HG02610 (cell line): ENCODE data around the gene MDFIC.

Source experiments
- ATAC-seq: cut with Tn5 transposase; IDR thresholded peaks from one replicate; pipeline ENCODE4 v1.9.1; 2021; ENCODE audit warnings: mild to moderate bottlenecking, moderate library complexity; ENCODE audit not compliant: unreplicated experiment

The MDFIC gene

DNA sequence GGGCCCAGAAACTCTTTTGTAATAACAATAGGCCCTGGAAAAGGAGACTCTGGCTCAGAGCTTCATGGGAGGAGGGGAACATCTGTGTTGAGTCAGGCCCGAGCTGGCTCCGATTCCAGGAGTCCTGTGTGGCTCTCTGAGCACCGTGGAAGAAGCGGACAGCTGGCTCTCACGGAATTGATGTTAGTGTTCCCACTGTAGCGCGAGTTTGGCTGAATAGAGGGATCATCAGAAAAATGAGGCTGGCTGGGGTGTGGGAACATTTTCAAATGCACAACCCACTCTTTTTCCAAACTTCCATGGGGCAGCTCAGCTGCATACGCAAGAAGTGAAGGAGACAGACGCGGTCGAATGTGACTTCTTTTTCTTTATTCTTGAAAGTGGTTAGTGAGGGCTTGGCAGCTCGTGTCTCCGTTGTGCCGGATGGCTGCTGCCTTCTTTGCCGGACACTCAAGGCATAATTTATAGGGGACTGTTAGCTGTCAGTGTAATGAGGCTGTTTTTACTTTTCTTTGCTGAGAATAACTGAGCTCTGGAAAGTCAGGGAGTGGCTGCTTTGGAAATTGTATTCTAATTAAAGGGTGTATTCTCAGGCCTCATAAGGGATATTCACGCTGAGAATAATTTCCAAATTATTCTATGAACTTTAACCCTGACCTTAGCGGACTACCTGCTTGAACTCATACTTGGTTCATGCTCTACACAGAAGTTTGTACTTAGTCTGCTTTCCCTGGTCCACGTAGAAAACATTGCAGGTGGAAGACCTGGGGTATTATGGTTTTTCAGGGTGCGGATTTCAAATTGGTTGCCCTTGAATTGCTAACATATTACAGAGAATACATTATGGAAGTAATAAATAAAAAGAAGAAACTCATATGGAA lies 23.1 kb downstream of the MDFIC start:
- ATAC-seq = no peak

DNA sequence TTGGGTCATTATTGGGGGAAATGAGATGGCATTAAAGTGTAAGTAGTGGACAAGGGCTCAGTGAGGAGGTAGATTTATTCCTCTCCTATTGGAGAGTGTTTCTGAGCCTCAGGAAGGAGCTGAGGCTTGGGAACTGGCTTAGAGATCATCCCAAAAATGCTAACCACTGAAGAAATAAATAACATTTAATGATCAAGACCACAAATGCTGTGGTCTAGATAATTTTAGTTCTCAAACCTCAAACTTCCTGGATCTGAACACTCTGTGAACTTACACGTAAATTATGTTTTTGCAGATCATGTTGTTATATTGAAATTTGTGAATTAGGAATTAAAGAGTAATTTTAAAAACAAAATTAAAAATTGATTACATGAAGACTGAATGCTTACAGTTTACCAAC lies 27.3 kb downstream of the MDFIC start:
- no peak for ATAC-seq

DNA sequence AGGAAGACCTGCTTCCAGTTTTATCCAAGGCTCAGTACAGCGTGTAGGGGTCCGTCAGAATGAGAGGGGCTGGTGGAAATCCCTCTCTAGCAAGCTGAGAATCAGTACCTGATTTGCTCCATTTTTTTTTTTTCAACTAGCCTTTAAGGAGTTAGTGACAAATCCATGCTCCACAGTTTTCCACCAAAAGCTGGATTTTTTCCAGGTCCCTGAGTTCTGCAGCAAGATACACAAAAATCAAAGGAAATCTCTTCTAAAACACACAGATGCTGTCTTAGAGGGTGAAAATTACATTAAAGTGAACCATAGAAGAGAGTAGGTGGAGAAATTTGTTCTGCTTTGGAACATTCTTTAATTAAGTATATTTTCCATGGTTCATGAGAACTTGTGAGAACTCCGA lies 30.4 kb downstream of the MDFIC start:
- ATAC-seq = no peak

DNA sequence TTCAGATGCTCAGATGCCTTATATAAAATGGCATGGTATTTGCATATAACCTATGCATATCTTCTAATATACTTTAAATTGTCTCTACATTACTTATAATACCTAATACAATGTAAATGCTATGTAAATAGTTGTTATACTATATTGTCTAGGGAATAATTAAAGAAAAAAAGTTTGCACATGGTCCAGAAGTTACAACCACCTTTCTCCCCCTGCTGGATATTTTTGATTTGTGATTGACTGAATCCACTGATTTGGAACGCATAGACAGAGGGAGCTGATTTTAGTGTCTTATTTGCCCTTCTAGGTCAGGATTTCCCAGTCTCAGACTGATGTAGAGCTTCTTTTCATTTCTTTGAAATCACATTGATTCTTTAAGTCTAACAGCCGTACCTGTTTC lies 31.8 kb downstream of the MDFIC start:
- ATAC-seq = no peak

DNA sequence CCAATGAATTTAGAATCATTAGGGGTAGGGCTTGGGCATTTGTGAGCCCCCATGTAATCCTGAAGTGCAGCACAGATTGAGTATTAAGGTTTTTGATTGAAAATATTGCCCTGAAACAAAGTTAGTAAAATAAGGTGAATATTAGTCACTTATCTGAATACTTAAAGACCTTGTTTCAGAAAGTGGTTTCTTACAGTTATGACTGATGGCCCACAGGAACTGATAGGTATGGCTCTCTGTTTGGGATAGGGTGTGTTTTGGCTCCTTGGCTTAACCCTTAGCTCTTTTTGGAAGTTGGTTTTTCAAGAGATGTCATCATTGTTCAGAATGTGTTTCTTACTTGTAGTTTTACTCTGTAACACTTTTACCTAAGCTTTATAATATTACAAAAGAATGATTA lies 34.8 kb downstream of the MDFIC start:
- ATAC-seq = peak; percentile 57

DNA sequence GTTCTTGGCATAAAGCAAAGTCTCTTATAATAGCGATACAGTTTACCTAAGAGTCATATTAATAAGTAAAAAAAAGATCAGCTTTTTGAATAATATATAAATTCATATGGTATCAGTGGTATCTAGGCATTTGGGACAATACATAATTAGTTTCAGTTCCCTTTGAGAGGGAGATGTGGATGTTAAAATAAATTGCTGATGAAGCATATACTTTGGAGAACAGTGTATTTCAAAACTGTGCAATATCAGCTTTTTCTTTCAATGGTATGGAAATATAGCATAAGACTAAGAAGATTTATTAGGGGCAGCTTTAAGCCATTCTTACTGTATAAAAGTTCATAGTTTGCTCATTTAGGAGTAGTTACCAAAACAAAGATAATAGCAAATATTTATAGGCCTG lies 35.5 kb downstream of the MDFIC start:
- no peak for ATAC-seq

DNA sequence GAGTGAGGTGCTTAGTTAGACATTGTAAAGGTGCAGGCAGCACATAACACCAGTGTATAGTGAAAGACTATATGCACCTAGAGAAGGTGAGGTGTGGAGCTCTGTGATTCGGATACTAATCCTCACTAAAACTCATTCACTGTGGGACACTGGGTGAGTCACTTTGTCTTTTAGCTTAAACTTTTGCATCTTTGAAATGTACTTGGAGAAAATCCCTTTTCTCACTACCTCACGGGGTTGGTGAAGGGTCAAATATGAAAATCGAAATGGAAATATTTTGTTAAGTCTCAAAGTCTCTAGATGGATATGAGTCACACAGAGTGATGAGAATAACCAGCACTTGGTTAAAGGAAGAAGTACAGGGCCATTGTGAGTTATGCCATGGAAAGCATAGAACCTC lies 38.0 kb downstream of the MDFIC start:
- peak; percentile 64 for ATAC-seq

DNA sequence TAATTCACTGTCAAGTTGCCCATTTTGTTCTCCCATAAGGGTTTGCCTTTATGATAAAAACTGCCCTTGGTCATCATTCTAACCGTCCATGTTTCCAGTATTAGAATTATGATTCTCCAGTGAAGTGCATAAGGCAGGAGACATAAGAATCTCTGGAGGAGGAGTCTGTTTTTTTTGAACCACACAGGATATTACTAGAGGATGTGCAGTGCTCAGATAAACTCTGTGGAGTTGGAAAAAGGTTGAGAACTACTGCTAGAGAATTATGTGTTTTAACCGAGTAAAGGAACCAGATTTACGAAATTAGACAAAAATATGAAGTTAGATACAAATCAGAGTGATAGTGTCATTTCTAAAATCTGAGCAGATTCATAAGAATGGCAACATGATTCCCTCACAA lies 40.5 kb downstream of the MDFIC start:
- ATAC-seq = no peak

DNA sequence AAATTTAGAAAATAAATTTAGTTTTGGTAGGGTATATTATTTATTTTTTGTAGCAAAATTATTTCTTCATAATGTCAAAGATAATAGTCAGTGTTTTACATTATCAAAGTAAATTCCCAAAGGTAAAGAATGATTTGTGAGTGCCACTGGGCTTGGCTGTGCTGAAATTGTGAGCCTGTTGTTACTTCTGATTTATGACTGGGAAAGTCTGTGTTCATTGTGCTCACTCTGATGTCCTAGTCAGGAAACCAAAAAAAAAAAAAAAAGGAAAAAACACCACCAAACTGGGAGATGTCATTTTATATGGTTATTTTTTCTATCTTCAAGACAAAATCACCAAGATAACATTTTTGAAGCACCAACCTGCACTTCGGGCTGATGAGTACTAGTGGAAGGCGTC lies 44.3 kb downstream of the MDFIC start:
- ATAC-seq = no peak

DNA sequence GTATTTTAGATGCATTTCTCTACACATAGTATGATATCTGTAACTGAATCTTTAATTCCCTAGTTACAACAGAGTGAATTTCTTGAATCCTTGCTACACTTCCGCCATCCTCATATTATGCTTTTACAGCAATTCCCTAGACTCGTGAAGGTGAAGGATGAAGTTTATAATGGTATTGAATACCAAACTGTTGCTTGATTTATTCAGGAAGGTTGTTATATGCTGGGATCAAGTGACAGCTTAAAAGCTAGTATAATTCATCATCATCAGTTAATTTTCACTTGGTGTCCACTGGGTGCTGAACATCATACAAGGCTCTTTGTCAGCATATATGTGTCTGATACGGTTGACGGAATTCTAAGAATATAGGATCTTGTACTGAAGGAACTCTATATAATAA lies 47.2 kb downstream of the MDFIC start:
- ATAC-seq = no peak

DNA sequence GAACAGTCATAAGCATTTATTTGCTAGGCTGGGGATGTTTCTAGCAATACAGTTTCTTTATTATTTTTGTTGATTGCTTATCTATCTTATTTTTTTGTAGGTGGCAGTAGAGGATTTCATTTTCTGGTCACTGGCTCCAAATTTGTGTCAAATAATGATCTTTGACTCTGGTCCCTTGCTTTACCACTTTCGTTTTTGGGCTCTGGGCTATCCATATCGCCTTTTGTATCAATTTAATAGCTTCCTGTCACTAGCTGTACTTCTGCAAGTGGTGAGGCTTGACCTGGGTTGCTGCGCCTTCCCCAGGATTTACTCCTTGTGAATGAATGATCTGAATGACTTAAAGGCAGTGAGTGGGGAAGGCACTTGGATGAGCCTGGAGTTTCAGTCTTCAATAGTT lies 48.4 kb downstream of the MDFIC start:
- no peak for ATAC-seq

DNA sequence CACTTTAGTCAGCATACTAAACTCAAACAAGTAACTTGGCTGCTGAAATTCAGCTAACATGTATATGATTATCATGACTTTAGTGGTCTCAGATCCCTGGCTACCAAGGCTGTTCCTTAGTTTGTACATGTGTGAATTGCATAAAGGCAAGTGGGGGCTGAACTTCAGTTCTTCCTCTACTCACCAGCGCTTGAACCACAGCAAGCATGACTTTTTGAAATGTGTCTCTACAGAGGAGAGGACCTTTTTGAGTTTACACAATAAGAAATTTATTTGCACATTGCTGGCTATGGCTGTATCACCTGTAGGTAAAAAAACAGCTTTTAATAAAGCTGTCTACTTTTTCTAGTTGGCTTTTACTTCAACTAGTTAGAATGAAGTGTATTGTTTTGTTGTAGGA lies 48.8 kb downstream of the MDFIC start:
- ATAC-seq = no peak

DNA sequence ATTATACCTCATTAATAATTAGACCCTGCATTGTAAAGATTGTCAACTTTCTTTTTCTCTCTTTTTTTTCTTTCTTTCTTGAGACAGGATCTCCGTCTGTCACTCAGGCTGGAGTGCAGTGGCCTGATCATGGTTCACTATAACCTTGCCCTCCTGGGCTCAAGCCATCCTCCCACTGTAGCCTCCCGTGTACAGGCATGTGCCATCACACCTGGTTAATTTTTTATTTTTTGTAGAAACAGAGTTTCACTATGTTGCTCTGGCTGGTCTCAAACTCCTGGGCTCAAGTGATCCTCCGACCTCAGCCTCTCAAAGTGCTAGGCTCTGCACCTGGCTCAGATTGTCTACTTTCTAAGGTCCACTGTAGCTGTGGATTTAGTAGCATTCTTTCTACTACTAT lies 50.7 kb downstream of the MDFIC start:
- ATAC-seq = no peak

DNA sequence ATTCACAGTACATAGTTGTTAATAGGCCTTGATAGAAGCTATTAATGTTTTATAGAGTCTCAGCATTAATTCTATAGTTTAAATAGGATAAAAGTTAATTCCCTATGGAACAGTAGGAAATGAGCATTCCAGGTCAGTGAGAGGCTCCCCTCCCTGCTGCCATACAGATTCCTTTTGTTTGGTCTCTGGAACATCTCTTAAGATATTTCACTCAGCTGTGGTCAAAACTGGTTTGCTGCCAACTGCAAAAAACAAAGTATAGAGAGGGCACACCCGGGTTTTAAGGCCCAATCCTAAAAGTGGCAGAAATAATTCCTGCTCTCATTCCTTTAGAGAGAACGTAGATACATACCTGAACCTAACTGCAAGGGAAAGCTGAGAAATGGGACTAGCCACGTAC lies 51.3 kb downstream of the MDFIC start:
- no peak for ATAC-seq

DNA sequence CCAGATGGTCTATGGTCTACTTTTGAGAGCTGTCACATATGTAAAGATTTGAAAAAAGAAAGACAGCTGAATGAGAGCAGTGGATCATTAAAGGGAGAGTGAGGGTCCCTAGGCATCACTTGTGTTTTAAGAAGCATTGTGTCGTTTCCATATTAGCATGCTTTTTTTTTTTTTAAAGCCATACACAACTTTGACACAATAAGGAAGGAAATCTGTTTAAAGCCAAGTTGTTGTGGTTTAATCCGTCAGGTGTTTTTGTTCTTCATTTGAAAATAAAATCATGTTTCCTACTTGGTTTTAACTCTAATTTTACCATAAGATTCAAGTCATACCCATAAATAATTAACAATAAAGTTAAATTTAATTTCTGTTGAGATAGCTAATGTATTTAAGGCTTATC lies 53.5 kb downstream of the MDFIC start:
- no peak for ATAC-seq

DNA sequence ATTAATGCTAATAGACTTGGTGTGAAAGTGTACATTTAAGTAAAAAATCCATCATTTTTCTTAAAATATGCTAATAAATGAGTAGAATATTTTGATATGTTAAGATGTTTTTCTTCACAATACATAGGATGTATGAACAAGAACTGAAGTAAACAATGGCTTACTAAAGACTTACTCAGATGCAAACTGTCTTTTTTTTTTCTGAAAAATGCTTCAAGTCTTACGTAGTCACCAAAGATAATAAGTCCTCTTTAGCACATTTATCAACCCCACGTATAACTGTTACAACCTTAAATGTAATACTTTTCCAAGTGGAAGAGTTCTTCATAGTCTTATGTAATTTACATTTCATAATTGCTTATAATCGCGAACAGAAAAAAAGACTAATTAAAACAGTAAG lies 54.8 kb downstream of the MDFIC start:
- ATAC-seq = no peak

DNA sequence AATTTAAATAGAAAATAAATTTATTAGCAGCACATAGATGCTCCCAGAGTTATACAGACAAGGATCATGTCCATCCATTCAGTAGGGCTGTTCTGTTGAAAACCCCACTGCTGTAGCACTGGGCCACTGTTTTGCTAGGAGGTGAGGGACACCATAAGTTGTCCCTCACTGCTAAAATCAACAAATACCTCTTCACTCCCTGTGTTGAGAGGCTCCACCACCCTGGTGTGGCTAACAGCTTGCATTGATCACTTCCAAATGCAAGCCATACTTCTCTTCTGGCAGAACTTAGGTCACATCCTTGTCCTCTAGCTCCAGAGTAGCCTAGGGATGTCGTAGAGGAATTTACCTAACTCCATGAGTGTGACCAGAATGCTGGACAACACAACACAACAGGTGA lies 55.4 kb downstream of the MDFIC start:
- no peak for ATAC-seq

DNA sequence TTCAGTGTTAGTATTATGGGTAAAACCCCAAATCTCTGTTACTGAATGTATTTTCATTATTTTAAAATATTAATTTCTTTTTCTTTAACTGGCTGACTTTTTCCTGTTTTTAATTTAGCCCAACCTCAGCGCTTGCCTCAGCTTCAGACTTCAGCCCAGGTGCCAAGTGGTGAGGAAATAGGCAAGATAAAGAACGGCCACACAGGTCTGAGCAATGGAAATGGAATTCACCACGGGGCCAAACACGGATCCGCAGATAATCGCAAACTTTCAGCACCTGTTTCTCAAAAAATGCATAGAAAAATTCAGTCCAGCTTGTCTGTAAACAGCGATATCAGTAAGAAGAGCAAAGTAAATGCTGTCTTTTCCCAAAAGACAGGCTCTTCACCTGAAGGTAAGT lies 57.5 kb downstream of the MDFIC start:
- no peak for ATAC-seq

DNA sequence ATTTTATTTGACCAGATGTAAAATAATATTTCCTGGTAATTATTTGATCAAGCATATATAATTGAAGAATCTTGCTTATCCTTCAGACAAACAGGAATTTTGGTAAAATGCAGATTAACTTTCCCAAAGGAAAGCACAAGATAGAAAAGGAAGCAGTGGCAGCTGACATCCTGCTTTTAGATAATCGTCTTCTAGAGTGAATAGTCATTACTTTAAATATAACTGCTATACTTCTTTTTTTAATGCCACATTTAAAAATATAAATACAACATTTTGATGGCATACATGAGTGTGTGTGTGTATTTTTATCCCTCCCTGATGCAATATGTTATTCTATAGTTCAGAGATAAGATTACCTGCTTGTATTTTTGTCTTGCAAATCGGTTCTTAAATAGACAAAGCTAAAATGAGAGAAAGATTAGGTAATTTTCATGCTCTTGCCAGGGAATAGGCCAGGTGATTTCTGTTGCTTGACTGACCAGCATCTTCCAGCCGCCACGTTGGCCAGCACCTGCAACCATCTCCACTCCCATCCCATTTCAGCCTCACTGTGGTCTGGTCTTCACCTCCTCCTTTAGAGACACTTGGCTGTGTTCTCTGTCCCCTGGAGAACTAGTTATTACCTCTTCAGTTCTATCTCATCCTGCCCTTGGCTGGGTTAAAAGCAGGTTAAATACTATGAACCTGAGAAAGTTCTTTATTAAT lies 58.1 kb downstream of the MDFIC start:
- ATAC-seq = no peak

DNA sequence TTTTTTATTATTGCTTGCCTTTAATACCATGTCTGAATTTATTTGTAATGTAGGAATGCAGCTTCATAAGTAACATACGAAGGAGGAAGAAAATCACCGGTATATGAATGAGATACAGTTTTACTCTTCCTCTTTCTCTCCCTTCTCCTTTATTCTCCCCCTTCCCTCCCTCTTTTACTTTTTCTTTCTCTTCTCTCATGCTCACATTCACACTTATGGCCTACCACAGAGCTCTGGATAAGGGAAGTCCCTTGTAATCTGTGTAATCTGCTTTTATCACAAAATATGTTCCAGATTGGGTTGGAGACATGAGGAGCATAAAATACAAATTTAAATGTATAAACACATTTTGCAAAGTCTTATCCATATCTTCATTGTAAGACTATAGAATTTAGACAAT lies 59.4 kb downstream of the MDFIC start:
- ATAC-seq = peak; percentile 43

DNA sequence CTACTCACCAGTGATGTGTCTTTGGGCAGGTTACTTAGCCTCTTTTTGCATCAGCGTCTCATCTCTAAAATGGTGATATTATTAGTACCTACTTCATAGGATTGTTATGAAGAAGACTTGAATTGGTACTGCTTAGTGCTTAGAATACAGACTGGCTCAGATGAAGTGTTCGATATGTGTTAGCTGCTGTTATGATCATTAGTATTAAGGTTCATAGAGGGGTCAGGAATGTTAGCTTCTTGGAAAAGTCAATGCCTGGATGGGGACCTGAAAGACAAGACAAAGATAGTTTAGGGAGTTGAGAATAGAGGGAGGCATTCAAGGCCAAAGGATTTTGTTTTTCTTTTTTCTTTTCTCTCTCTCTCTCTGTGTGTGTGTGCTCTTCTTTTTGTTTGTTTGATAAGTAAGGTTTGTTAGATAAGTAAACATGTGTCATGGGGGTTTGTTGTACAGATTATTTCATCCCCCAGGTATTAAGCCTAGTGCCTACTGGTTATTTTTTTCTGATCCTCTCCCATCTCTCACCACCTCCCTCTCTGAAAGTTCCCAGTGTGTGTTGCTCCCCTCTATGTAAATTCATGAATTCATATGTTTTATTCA lies 63.3 kb downstream of the MDFIC start:
- no peak for ATAC-seq
